ENCODE measurements around the gene IER3.

IER3 gene

GRCh38 chr6:30777155-30777485 lies 32.8 kb upstream of the IER3 start:
- no peak for DNase-seq (ENCODE audit: extremely low read depth, low read depth)
- no peak overlapping the region for H3K4me3 ChIP-seq (replicated peaks; ENCODE audit: low read depth, low read length)
- TF ChIP-seq CTCF (IDR thresholded peaks at IDR 0.05; ENCODE audit: low read depth, low read length, missing control alignments): no peak

GRCh38 chr6:30776390-30777154 lies 32.2 kb upstream of the IER3 start:
- no peak for TF ChIP-seq CTCF (IDR thresholded peaks at IDR 0.05; ENCODE audit: low read depth, low read length, missing control alignments)
- no peak overlapping the region for H3K4me3 ChIP-seq (replicated peaks; ENCODE audit: low read depth, low read length)
- DNase-seq (ENCODE audit: extremely low read depth, low read depth): no peak

GRCh38 chr6:30775104-30775503 lies 30.8 kb upstream of the IER3 start:
- no peak for TF ChIP-seq CTCF (IDR thresholded peaks at IDR 0.05; ENCODE audit: low read depth, low read length, missing control alignments)
- H3K4me3 ChIP-seq (replicated peaks; ENCODE audit: low read depth, low read length): no peak overlapping the region
- no peak for DNase-seq (ENCODE audit: extremely low read depth, low read depth)

- no peak for TF ChIP-seq CTCF (IDR thresholded peaks at IDR 0.05; ENCODE audit: low read depth, low read length, missing control alignments)
- DNase-seq (ENCODE audit: extremely low read depth, low read depth): no peak
These were observed 30.4 kb upstream of the IER3 start for GRCh38 chr6:30774701-30775100.

GRCh38 chr6:30770592-30770991 lies 26.2 kb upstream of the IER3 start:
- no peak overlapping the region for H3K4me3 ChIP-seq (replicated peaks; ENCODE audit: low read depth, low read length)
- DNase-seq (ENCODE audit: extremely low read depth, low read depth): no peak
- no peak for TF ChIP-seq CTCF (IDR thresholded peaks at IDR 0.05; ENCODE audit: low read depth, low read length, missing control alignments)

More at GRCh38 chr6:30774701-30775100, 30.4 kb upstream of the IER3 start:
- no peak overlapping the region for H3K4me3 ChIP-seq (replicated peaks; ENCODE audit: low read depth, low read length)

- H3K4me3 ChIP-seq (replicated peaks; ENCODE audit: low read depth, low read length): no peak overlapping the region
- DNase-seq (ENCODE audit: extremely low read depth, low read depth): no peak
These were observed 25.6 kb upstream of the IER3 start for GRCh38 chr6:30769853-30770524.

More at GRCh38 chr6:30769853-30770524, 25.6 kb upstream of the IER3 start:
- TF ChIP-seq CTCF (IDR thresholded peaks at IDR 0.05; ENCODE audit: low read depth, low read length, missing control alignments): no peak
